Stimulated activated CD8-positive, alpha-beta memory T cell treated with anti-CD3 and anti-CD28 coated beads, Interleukin-7, amount 100 ng/mL, for 1 hour (primary cell): ENCODE data around the gene NCKAP5.

Experiments used
- DNase-seq, 2 donors: peaks; one replicate each; pipeline ENCODE4 v3.0.0-alpha.2; 2020; ENCODE audit warnings: low read depth in 2 of 2

Gene NCKAP5

GRCh38 chr2:132999421-132999820 is 568.8 kb downstream of the NCKAP5 start:
- no peak for DNase-seq

- no peak for DNase-seq
Observed at GRCh38 chr2:132998221-132998620, 570.0 kb downstream of the NCKAP5 start.

GRCh38 chr2:132991471-132992045 is 576.7 kb downstream of the NCKAP5 start:
- no peak for DNase-seq

GRCh38 chr2:132984731-132985130 is 583.5 kb downstream of the NCKAP5 start:
- no peak for DNase-seq

- no peak for DNase-seq
Observed at GRCh38 chr2:132980304-132980703, 588.0 kb downstream of the NCKAP5 start.

- no peak for DNase-seq
Observed at GRCh38 chr2:132979339-132980093, 588.7 kb downstream of the NCKAP5 start.

GRCh38 chr2:132978840-132979239 is 589.4 kb downstream of the NCKAP5 start:
- no peak for DNase-seq

- no peak for DNase-seq
Observed at GRCh38 chr2:132977812-132978529, 590.3 kb downstream of the NCKAP5 start.

- no peak for DNase-seq
Observed at GRCh38 chr2:132975193-132976105, 592.8 kb downstream of the NCKAP5 start.

- no peak for DNase-seq
Observed at GRCh38 chr2:132974467-132975095, 593.7 kb downstream of the NCKAP5 start.

- no peak for DNase-seq
Observed at GRCh38 chr2:132971310-132972061, 596.8 kb downstream of the NCKAP5 start.

GRCh38 chr2:132969371-132969985 is 598.8 kb downstream of the NCKAP5 start:
- DNase-seq: no peak

GRCh38 chr2:132965460-132965859 is 602.8 kb downstream of the NCKAP5 start:
- DNase-seq: no peak

GRCh38 chr2:132963161-132963560 is 605.1 kb downstream of the NCKAP5 start:
- DNase-seq: no peak

- no peak for DNase-seq
Observed at GRCh38 chr2:132958887-132959286, 609.4 kb downstream of the NCKAP5 start.

- no peak for DNase-seq
Observed at GRCh38 chr2:132955871-132956615, 612.2 kb downstream of the NCKAP5 start.

GRCh38 chr2:132953771-132954170 is 614.5 kb downstream of the NCKAP5 start:
- no peak for DNase-seq

- DNase-seq: no peak
Observed at GRCh38 chr2:132951008-132951714, 617.1 kb downstream of the NCKAP5 start.

GRCh38 chr2:132949108-132949507 is 619.2 kb downstream of the NCKAP5 start:
- no peak for DNase-seq
